K562 (cell line): ENCODE data around the gene LYZL6. TPM values are rescaled to one million over a fixed set of nuclear protein-coding genes. Genes with fewer than 3 reads are reported as not detected.

Experiments used
- ASH1L ChIP-seq: fragments of 450-650 bp; IDR thresholded peaks from 2 replicates; pipeline ENCODE4 v1.6.1; 2018; ENCODE audit warnings: borderline replicate concordance, mild to moderate bottlenecking, low read depth; ENCODE audit not compliant: partially characterized antibody
- CTBP1 ChIP-seq: fragments of 450-650 bp; IDR thresholded peaks from 2 replicates; pipeline ENCODE4 v1.6.1; 2016; ENCODE audit warnings: borderline replicate concordance
- HDGF ChIP-seq: fragments of 450-650 bp; IDR thresholded peaks from 2 replicates; pipeline ENCODE4 v1.6.1; 2016
- NCOR1 ChIP-seq: fragments of 450-650 bp; IDR thresholded peaks from 2 replicates; pipeline ENCODE4 v1.6.1; 2016; ENCODE audit warnings: mild to moderate bottlenecking, moderate library complexity
- NR1H2 ChIP-seq: sonication (generic); formaldehyde crosslinking; IDR thresholded peaks from 2 replicates; pipeline ENCODE4 v1.4.0; 2020; ENCODE audit warnings: mild to moderate bottlenecking, missing genetic modification reagents
- NR2F6 ChIP-seq: fragments of 450-650 bp; formaldehyde crosslinking; IDR thresholded peaks from 2 replicates; pipeline ENCODE4 v1.4.0; 2020; ENCODE audit warnings: mild to moderate bottlenecking
- RB1 ChIP-seq: fragments of 450-650 bp; IDR thresholded peaks from 2 replicates; pipeline ENCODE4 v1.6.1; 2017; ENCODE audit warnings: low read depth, mild to moderate bottlenecking
- SMC3 ChIP-seq: conservative IDR thresholded peaks from 2 replicates; pipeline ENCODE4 v1.6.1; 2011; ENCODE audit warnings: low read depth, low read length, improper control_type of control experiment; ENCODE audit not compliant: insufficient read depth
- ZFP36 ChIP-seq: fragments of 150-350 bp; IDR thresholded peaks from 2 replicates; pipeline ENCODE4 v1.6.1; 2018; ENCODE audit warnings: low read length, low read depth; ENCODE audit not compliant: partially characterized antibody
- ZNF696 ChIP-seq: fragments of 250-450 bp; sonication (Bioruptor Pico); conservative IDR thresholded peaks from 2 replicates; pipeline ENCODE4 v1.4.0; 2020; ENCODE audit warnings: mild to moderate bottlenecking, moderate library complexity
- polyA plus RNA-seq, 8 experiments: library from polyadenylated mRNA; depleted of rRNA in 4 of 8; stranded (reverse) in 5 of 8; unstranded in 3 of 8; fragments of >200 nt; fragmentation: Nextera tagmentation in 2 of 8; fragmentation: Illumina TruSeq in 1 of 8; extraction: Ambion mirVana in 2 of 8; extraction: Trizol in 1 of 8; gene quantifications; 2 replicates each; pipeline versions ENCODE4 v1.2.1 to v1.2.3, GENCODE V29; 2011 to 2014; ENCODE audit warnings: inconsistent platforms in 1 of 8, missing spikeins in 1 of 8
- total RNA-seq, 7 experiments: library from RNA; depleted of rRNA in 6 of 7; stranded (reverse); fragments of >200 nt in 6 of 7; fragmentation: Illumina TruSeq in 2 of 7; extraction: Trizol in 2 of 7; gene quantifications; 2 replicates each; pipeline versions ENCODE4 v1.2.1 to v1.2.3, GENCODE V29; 2011 to 2021; ENCODE audit warnings: low replicate concordance in 1 of 7
- TF ChIP-seq, protein P1 (sequence below): fragments of 200-600 bp; sonication (generic); IDR thresholded peaks from one replicate; pipeline ENCODE4 v1.6.1; 2012; ENCODE audit warnings: mild to moderate bottlenecking, low read depth, low read length, inconsistent platforms
- TF ChIP-seq, protein P2 (sequence below): sonication (generic); formaldehyde crosslinking; IDR thresholded peaks from 2 replicates; pipeline ENCODE4 v1.5.0; 2020; ENCODE audit warnings: missing genetic modification reagents
- TF ChIP-seq, protein P3 (sequence below): fragments of 450-650 bp; IDR thresholded peaks from 2 replicates; pipeline ENCODE4 v1.7.1; 2018; ENCODE audit warnings: mild to moderate bottlenecking, low read depth; ENCODE audit not compliant: partially characterized antibody

LYZL6 gene
- total and polyA plus RNA-seq, 9 of the 15 experiments (the other 6 are each of a cell fraction or from before 2014, with no cell fraction given), result not detected

DNA sequence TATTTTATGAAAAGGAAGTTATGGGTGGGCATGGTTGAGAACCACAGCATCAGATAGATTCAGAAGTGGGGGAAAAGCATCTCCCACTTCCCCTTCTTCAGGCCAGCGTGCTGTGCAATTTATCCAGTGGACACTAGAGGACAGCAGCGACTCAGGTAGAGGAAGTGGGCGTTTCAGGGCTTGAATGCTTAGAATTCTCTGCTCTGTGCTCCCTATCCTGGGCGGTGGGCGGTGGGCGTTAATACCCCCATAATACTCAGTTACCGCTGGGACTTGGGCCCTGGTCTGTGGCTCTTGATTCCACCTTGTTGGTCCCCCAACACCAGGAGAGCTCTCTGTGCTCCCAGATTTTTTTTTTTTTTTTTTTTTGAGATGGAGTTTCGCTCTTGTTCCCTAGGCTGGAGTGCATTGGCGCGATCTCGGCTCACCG, 3.7 kb upstream of the LYZL6 start (continued):
- TF ChIP-seq ASH1L (no peak), NCOR1 (no peak), NR2F6 (no peak), ZNF696 (CRISPR knock-in tag) (no peak), CTBP1 (0 out of 2 replicates have a peak, but pooled peaks have one; percentile 23), HDGF (no peak), NR1H2 (CRISPR knock-in tag) (no peak), ZFP36 (no peak), RB1 (0 out of 2 replicates have a peak, but pooled peaks have one; percentile 13), SMC3 (peak; percentile 64)
- TF ChIP-seq, protein P1, sequence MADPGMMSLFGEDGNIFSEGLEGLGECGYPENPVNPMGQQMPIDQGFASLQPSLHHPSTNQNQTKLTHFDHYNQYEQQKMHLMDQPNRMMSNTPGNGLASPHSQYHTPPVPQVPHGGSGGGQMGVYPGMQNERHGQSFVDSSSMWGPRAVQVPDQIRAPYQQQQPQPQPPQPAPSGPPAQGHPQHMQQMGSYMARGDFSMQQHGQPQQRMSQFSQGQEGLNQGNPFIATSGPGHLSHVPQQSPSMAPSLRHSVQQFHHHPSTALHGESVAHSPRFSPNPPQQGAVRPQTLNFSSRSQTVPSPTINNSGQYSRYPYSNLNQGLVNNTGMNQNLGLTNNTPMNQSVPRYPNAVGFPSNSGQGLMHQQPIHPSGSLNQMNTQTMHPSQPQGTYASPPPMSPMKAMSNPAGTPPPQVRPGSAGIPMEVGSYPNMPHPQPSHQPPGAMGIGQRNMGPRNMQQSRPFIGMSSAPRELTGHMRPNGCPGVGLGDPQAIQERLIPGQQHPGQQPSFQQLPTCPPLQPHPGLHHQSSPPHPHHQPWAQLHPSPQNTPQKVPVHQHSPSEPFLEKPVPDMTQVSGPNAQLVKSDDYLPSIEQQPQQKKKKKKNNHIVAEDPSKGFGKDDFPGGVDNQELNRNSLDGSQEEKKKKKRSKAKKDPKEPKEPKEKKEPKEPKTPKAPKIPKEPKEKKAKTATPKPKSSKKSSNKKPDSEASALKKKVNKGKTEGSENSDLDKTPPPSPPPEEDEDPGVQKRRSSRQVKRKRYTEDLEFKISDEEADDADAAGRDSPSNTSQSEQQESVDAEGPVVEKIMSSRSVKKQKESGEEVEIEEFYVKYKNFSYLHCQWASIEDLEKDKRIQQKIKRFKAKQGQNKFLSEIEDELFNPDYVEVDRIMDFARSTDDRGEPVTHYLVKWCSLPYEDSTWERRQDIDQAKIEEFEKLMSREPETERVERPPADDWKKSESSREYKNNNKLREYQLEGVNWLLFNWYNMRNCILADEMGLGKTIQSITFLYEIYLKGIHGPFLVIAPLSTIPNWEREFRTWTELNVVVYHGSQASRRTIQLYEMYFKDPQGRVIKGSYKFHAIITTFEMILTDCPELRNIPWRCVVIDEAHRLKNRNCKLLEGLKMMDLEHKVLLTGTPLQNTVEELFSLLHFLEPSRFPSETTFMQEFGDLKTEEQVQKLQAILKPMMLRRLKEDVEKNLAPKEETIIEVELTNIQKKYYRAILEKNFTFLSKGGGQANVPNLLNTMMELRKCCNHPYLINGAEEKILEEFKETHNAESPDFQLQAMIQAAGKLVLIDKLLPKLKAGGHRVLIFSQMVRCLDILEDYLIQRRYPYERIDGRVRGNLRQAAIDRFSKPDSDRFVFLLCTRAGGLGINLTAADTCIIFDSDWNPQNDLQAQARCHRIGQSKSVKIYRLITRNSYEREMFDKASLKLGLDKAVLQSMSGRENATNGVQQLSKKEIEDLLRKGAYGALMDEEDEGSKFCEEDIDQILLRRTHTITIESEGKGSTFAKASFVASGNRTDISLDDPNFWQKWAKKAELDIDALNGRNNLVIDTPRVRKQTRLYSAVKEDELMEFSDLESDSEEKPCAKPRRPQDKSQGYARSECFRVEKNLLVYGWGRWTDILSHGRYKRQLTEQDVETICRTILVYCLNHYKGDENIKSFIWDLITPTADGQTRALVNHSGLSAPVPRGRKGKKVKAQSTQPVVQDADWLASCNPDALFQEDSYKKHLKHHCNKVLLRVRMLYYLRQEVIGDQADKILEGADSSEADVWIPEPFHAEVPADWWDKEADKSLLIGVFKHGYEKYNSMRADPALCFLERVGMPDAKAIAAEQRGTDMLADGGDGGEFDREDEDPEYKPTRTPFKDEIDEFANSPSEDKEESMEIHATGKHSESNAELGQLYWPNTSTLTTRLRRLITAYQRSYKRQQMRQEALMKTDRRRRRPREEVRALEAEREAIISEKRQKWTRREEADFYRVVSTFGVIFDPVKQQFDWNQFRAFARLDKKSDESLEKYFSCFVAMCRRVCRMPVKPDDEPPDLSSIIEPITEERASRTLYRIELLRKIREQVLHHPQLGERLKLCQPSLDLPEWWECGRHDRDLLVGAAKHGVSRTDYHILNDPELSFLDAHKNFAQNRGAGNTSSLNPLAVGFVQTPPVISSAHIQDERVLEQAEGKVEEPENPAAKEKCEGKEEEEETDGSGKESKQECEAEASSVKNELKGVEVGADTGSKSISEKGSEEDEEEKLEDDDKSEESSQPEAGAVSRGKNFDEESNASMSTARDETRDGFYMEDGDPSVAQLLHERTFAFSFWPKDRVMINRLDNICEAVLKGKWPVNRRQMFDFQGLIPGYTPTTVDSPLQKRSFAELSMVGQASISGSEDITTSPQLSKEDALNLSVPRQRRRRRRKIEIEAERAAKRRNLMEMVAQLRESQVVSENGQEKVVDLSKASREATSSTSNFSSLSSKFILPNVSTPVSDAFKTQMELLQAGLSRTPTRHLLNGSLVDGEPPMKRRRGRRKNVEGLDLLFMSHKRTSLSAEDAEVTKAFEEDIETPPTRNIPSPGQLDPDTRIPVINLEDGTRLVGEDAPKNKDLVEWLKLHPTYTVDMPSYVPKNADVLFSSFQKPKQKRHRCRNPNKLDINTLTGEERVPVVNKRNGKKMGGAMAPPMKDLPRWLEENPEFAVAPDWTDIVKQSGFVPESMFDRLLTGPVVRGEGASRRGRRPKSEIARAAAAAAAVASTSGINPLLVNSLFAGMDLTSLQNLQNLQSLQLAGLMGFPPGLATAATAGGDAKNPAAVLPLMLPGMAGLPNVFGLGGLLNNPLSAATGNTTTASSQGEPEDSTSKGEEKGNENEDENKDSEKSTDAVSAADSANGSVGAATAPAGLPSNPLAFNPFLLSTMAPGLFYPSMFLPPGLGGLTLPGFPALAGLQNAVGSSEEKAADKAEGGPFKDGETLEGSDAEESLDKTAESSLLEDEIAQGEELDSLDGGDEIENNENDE, result no peak
- TF ChIP-seq, protein P2, sequence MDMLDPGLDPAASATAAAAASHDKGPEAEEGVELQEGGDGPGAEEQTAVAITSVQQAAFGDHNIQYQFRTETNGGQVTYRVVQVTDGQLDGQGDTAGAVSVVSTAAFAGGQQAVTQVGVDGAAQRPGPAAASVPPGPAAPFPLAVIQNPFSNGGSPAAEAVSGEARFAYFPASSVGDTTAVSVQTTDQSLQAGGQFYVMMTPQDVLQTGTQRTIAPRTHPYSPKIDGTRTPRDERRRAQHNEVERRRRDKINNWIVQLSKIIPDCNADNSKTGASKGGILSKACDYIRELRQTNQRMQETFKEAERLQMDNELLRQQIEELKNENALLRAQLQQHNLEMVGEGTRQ, result no peak
- TF ChIP-seq, protein P3, sequence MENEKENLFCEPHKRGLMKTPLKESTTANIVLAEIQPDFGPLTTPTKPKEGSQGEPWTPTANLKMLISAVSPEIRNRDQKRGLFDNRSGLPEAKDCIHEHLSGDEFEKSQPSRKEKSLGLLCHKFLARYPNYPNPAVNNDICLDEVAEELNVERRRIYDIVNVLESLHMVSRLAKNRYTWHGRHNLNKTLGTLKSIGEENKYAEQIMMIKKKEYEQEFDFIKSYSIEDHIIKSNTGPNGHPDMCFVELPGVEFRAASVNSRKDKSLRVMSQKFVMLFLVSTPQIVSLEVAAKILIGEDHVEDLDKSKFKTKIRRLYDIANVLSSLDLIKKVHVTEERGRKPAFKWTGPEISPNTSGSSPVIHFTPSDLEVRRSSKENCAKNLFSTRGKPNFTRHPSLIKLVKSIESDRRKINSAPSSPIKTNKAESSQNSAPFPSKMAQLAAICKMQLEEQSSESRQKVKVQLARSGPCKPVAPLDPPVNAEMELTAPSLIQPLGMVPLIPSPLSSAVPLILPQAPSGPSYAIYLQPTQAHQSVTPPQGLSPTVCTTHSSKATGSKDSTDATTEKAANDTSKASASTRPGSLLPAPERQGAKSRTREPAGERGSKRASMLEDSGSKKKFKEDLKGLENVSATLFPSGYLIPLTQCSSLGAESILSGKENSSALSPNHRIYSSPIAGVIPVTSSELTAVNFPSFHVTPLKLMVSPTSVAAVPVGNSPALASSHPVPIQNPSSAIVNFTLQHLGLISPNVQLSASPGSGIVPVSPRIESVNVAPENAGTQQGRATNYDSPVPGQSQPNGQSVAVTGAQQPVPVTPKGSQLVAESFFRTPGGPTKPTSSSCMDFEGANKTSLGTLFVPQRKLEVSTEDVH, result no peak
